ENCODE measurements around the gene CYP2C8.
A peak's percentile ranks its signal among the peaks of the same experiment; 100 is the strongest.

CYP2C8 gene

GRCh38 chr10:95048206-95048605, 21.1 kb downstream of the CYP2C8 start:
- Histone ChIP-seq H3K4me3 (ENCODE audit: low read depth, low read length) (no peak overlapping the region), H3K27me3 (ENCODE audit: control insufficient read depth, insufficient read depth, low read length) (no peaks in the 10 kb centered on the region), H3K27ac (ENCODE audit: low read depth, low read length) (no peak overlapping the region), H3K9me3 (ENCODE audit: control insufficient read depth, insufficient read depth, low read length) (no peaks in the 10 kb centered on the region), H3K4me1 (ENCODE audit: control insufficient read depth, insufficient read depth, low read length) (peaks cover 9% of the 10 kb centered on the region), H3K9ac (ENCODE audit: low read depth, low read length) (no peak overlapping the region), H3K36me3 (ENCODE audit: control insufficient read depth, insufficient read depth, low read length) (no peaks in the 10 kb centered on the region)

GRCh38 chr10:95039281-95039680, 30.0 kb downstream of the CYP2C8 start:
- Histone ChIP-seq H3K27me3 (ENCODE audit: control insufficient read depth, insufficient read depth, low read length) (no peaks in the 10 kb centered on the region), H3K9me3 (ENCODE audit: control insufficient read depth, insufficient read depth, low read length) (no peaks in the 10 kb centered on the region), H3K4me3 (ENCODE audit: low read depth, low read length) (no peak overlapping the region), H3K36me3 (ENCODE audit: control insufficient read depth, insufficient read depth, low read length) (no peaks in the 10 kb centered on the region), H3K9ac (ENCODE audit: low read depth, low read length) (no peak overlapping the region), H3K27ac (ENCODE audit: low read depth, low read length) (no peak overlapping the region), H3K4me1 (ENCODE audit: control insufficient read depth, insufficient read depth, low read length) (peaks cover 17% of the 10 kb centered on the region; the same call in 1 of the 2 replicates)

- Histone ChIP-seq H3K9ac (ENCODE audit: low read depth, low read length) (no peak overlapping the region), H3K9me3 (ENCODE audit: control insufficient read depth, insufficient read depth, low read length) (no peaks in the 10 kb centered on the region), H3K4me1 (ENCODE audit: control insufficient read depth, insufficient read depth, low read length) (peaks cover 17% of the 10 kb centered on the region; the same call in 1 of the 2 replicates), H3K4me3 (ENCODE audit: low read depth, low read length) (no peak overlapping the region), H3K27ac (ENCODE audit: low read depth, low read length) (no peak overlapping the region), H3K36me3 (ENCODE audit: control insufficient read depth, insufficient read depth, low read length) (no peaks in the 10 kb centered on the region), H3K27me3 (ENCODE audit: control insufficient read depth, insufficient read depth, low read length) (no peaks in the 10 kb centered on the region)
These were observed 33.7 kb downstream of the CYP2C8 start for GRCh38 chr10:95035332-95036295.

- H3K27me3 ChIP-seq (ENCODE audit: control insufficient read depth, insufficient read depth, low read length) = no peaks in the 10 kb centered on the region
- no peak overlapping the region for H3K27ac ChIP-seq (ENCODE audit: low read depth, low read length)
- H3K9me3 ChIP-seq (ENCODE audit: control insufficient read depth, insufficient read depth, low read length) = no peaks in the 10 kb centered on the region
- no peak overlapping the region for H3K4me3 ChIP-seq (ENCODE audit: low read depth, low read length)
- no peak overlapping the region for H3K9ac ChIP-seq (ENCODE audit: low read depth, low read length)
- H3K4me1 ChIP-seq (ENCODE audit: control insufficient read depth, insufficient read depth, low read length) = peaks cover 7% of the 10 kb centered on the region; the same call in 1 of the 2 replicates
- H3K36me3 ChIP-seq (ENCODE audit: control insufficient read depth, insufficient read depth, low read length) = no peaks in the 10 kb centered on the region
These were observed 34.9 kb downstream of the CYP2C8 start for GRCh38 chr10:95034401-95034800.

- H3K27me3 ChIP-seq (ENCODE audit: control insufficient read depth, insufficient read depth, low read length) = no peaks in the 10 kb centered on the region
- H3K4me3 ChIP-seq (ENCODE audit: low read depth, low read length) = no peak overlapping the region
- H3K4me1 ChIP-seq (ENCODE audit: control insufficient read depth, insufficient read depth, low read length) = no peaks in the 10 kb centered on the region
- H3K27ac ChIP-seq (ENCODE audit: low read depth, low read length) = no peak overlapping the region
- H3K9ac ChIP-seq (ENCODE audit: low read depth, low read length) = no peak overlapping the region
- no peaks in the 10 kb centered on the region for H3K36me3 ChIP-seq (ENCODE audit: control insufficient read depth, insufficient read depth, low read length)
- no peaks in the 10 kb centered on the region for H3K9me3 ChIP-seq (ENCODE audit: control insufficient read depth, insufficient read depth, low read length)
These were observed 37.6 kb downstream of the CYP2C8 start for GRCh38 chr10:95031656-95032055.

GRCh38 chr10:95026461-95026860, 42.8 kb downstream of the CYP2C8 start:
- H3K9me3 ChIP-seq (ENCODE audit: control insufficient read depth, insufficient read depth, low read length) = no peaks in the 10 kb centered on the region
- H3K4me1 ChIP-seq (ENCODE audit: control insufficient read depth, insufficient read depth, low read length) = no peaks in the 10 kb centered on the region
- H3K27ac ChIP-seq (ENCODE audit: low read depth, low read length) = no peak overlapping the region
- no peak overlapping the region for H3K4me3 ChIP-seq (ENCODE audit: low read depth, low read length)
- H3K9ac ChIP-seq (ENCODE audit: low read depth, low read length) = no peak overlapping the region
- no peaks in the 10 kb centered on the region for H3K27me3 ChIP-seq (ENCODE audit: control insufficient read depth, insufficient read depth, low read length)
- no peaks in the 10 kb centered on the region for H3K36me3 ChIP-seq (ENCODE audit: control insufficient read depth, insufficient read depth, low read length)

- H3K9ac ChIP-seq (ENCODE audit: low read depth, low read length) = no peak overlapping the region
- peak overlapping the region; percentile 43 for H3K4me3 ChIP-seq (ENCODE audit: low read depth, low read length)
- peak overlapping the region; percentile 24 for H3K27ac ChIP-seq (ENCODE audit: low read depth, low read length)
- no peaks in the 10 kb centered on the region for H3K36me3 ChIP-seq (ENCODE audit: control insufficient read depth, insufficient read depth, low read length)
- H3K27me3 ChIP-seq (ENCODE audit: control insufficient read depth, insufficient read depth, low read length) = no peaks in the 10 kb centered on the region
- H3K9me3 ChIP-seq (ENCODE audit: control insufficient read depth, insufficient read depth, low read length) = no peaks in the 10 kb centered on the region; the same call in 1 of the 2 replicates
- peaks cover 17% of the 10 kb centered on the region for H3K4me1 ChIP-seq (ENCODE audit: control insufficient read depth, insufficient read depth, low read length)
These were observed 71.5 kb downstream of the CYP2C8 start for GRCh38 chr10:94997741-94998174.

- Histone ChIP-seq H3K9ac (ENCODE audit: low read depth, low read length) (no peak overlapping the region), H3K4me1 (ENCODE audit: control insufficient read depth, insufficient read depth, low read length) (peaks cover 9% of the 10 kb centered on the region), H3K27me3 (ENCODE audit: control insufficient read depth, insufficient read depth, low read length) (no peaks in the 10 kb centered on the region), H3K9me3 (ENCODE audit: control insufficient read depth, insufficient read depth, low read length) (peaks cover 33% of the 10 kb centered on the region), H3K4me3 (ENCODE audit: low read depth, low read length) (no peak overlapping the region), H3K36me3 (ENCODE audit: control insufficient read depth, insufficient read depth, low read length) (no peaks in the 10 kb centered on the region), H3K27ac (ENCODE audit: low read depth, low read length) (no peak overlapping the region)
These were observed 76.5 kb downstream of the CYP2C8 start for GRCh38 chr10:94992811-94993210.

GRCh38 chr10:94991243-94991888, 77.9 kb downstream of the CYP2C8 start:
- H3K36me3 ChIP-seq (ENCODE audit: control insufficient read depth, insufficient read depth, low read length) = no peaks in the 10 kb centered on the region
- no peaks in the 10 kb centered on the region for H3K4me1 ChIP-seq (ENCODE audit: control insufficient read depth, insufficient read depth, low read length)
- H3K27ac ChIP-seq (ENCODE audit: low read depth, low read length) = no peak overlapping the region
- no peak overlapping the region for H3K4me3 ChIP-seq (ENCODE audit: low read depth, low read length)
- no peak overlapping the region for H3K9ac ChIP-seq (ENCODE audit: low read depth, low read length)
- no peaks in the 10 kb centered on the region for H3K27me3 ChIP-seq (ENCODE audit: control insufficient read depth, insufficient read depth, low read length)
- peaks cover 33% of the 10 kb centered on the region for H3K9me3 ChIP-seq (ENCODE audit: control insufficient read depth, insufficient read depth, low read length)

GRCh38 chr10:94989192-94989591, 80.1 kb downstream of the CYP2C8 start:
- H3K36me3 ChIP-seq (ENCODE audit: control insufficient read depth, insufficient read depth, low read length) = no peaks in the 10 kb centered on the region
- no peaks in the 10 kb centered on the region for H3K4me1 ChIP-seq (ENCODE audit: control insufficient read depth, insufficient read depth, low read length)
- H3K4me3 ChIP-seq (ENCODE audit: low read depth, low read length) = no peak overlapping the region
- H3K9ac ChIP-seq (ENCODE audit: low read depth, low read length) = no peak overlapping the region
- H3K9me3 ChIP-seq (ENCODE audit: control insufficient read depth, insufficient read depth, low read length) = peaks cover 33% of the 10 kb centered on the region
- no peaks in the 10 kb centered on the region for H3K27me3 ChIP-seq (ENCODE audit: control insufficient read depth, insufficient read depth, low read length)
- H3K27ac ChIP-seq (ENCODE audit: low read depth, low read length) = no peak overlapping the region

Measured in HUES48 (cell line).